HG02943 (cell line): ENCODE data around the gene GTF2F1.
"Not testable (repeated sequence)": the region's sequence is repeated elsewhere in the genome, so short reads cannot be mapped to it uniquely, and the experiment has no call there.

Experiments
- ATAC-seq: cut with Tn5 transposase; IDR thresholded peaks from one replicate; pipeline ENCODE4 v1.9.1; 2021; ENCODE audit warnings: mild to moderate bottlenecking, low read depth, moderate library complexity; ENCODE audit not compliant: unreplicated experiment

The GTF2F1 gene

GRCh38 chr19:6392221-6393073, 517 bp downstream of the GTF2F1 start:
- ATAC-seq, result no peak

DNA sequence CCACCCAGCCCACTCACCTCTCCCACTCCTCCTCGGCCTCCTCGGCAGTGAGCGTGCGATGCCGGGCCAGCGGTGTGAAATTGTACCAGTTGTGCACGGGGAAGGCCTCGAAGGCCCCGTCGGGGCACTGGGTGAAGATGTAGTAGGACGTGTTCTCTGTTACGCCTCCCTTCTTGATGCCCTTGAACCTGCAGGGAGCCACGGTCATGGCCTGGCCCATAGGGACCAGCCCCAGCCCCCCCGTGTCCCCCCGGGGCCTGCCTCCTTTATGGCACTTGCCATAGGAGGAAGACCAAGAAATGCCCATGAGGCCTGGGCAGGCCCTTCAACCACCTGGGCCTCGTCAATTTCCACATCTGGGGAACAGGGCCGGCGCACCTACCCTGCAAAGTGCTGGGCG, 5.6 kb downstream of the GTF2F1 start:
- no peak for ATAC-seq

DNA sequence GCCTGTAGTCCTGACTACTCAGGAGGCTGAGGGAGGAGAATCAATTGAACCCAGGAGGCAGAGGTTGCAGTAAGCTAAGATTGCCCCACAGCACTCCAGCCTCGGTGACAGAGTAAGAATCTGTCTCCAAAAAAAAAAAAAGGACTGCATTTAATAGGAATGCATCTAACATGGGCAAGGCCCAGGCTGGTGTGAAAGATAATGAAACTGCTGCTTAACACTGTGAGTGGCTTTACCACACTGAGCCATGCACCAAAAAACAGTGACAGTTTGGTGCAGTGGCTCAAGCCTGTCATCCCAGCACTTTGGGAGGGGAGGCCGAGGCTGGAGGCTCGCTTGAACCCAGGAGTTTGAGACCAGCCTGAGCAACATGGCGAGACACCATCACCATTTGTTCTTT, 8.6 kb downstream of the GTF2F1 start:
- ATAC-seq, result no peak

- ATAC-seq, result no peak
Measured at GRCh38 chr19:6383188-6383587, 9.8 kb downstream of the GTF2F1 start.

DNA sequence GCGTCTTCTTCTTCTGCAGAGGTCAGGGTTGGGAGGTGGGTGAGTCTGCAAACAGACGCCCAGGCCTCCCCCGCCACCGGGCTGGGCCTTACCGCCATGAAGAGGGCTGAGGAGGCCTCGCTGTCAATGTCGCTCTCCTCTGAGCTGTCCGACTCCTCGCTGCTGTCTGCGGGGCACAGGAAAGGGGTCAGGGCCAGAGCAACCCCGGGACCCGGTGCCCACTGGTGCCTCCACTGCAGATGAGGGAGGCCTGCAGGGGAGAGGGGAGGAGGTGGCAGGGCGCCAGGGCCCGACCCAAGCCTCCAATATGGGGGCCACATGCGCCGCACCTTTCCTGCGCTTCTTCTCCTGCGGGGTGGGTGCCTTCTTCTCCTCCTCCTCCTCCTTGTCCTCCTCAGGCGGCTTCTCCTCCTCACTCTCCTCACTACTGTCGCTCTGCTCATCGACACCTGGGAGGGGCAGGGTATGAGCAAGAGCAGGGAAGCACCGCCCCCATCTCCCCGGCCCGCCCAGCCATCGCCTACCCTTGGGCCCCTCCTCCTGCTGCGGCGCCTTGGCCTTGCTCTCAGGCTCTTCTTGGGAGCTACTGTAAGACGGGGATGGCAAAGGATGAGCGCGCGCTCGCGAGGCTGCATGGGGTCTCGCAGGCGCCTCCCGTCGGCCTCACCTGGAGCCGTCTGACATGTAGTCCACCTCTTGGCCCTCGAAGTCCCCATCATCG, 11.8 kb downstream of the GTF2F1 start:
- ATAC-seq, result no peak

- ATAC-seq, result no peak
Measured at GRCh38 chr19:6379744-6380143, 13.2 kb downstream of the GTF2F1 start.

GRCh38 chr19:6378486-6378885, 14.5 kb downstream of the GTF2F1 start:
- no peak for ATAC-seq

DNA sequence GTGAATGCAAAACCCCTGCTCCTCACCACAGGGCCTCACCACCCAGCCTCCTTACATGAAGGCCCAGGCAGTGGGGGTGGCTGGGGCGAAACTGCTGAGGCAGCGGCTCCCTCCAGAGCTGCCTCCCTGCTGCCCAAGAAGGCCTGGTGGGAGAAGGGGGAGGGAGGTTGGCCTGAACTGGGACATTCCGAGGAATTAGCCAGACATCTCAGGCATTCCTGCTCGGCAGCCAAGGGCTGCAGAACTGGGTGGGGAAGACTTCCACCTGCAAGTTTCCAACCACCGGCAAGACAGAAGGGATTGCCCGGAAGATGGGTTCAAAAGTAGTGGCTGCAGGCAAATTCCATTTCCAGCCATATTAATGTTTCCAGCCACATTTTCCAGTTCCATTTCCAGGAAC, 14.9 kb downstream of the GTF2F1 start:
- ATAC-seq, result no peak

DNA sequence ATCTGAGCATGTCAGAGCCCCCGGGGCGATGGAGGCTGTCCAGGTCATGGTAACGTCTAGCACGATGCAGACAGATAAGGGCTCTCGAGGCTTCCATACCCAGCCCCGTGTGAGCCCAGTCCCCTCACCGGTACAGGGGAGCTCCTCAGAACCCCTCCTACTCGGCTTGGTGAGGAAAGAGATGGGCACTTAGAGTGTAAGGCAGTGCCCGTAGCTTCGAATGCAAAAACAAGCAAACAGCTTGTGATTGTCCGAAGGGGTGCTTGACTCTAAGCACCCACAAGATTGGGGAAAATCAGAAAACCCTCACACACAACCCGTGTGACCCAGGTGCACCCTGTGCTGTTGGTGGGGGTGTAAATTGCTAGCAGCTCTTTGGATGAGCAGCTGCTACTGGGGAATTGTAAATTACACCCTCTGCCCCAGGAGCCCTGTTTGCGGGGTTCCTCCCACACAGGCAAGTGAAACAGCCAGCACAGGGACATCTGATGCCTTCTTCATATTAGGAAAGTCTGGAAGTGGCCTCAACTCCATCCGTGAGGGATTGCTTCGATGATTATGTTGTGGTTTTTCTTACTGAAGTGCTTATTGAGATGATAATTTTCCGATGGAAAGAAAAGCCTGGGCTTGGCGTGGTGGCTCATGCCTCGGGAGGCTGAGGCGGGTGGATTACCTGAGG, 16.3 kb downstream of the GTF2F1 start:
- ATAC-seq, result no peak

- ATAC-seq, result no peak
Measured at GRCh38 chr19:6375411-6376010, 17.5 kb downstream of the GTF2F1 start, which contains the start of gene PSPN. Gene PSPN (minus strand): TSS chr19:6375933. CDS start chr19:6375849, 84 bp downstream.

GRCh38 chr19:6374711-6375410, 18.1 kb downstream of the GTF2F1 start:
- ATAC-seq, result no peak

DNA sequence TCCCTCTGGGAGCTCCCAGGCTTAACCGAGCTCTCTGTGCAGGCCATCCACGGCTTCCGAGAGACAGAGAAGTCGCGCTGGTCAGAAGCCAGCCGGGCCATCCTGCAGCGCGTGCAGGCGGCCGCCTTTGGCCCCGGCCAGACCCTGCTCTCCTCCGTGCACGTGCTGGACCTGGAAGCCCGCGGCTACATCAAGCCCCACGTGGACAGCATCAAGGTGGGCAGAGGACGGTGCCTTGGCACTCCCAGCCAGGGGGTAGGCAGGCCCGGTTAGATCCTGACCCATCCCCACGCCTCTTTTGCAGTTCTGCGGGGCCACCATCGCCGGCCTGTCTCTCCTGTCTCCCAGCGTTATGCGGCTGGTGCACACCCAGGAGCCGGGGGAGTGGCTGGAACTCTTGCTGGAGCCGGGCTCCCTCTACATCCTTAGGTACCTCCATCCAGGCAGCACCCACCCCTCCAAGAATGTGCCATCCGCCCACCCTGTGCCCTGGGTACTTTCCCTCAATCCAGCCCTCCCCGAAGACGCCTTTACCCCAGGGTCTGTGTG, 18.7 kb downstream of the GTF2F1 start:
- no peak for ATAC-seq

- ATAC-seq, result no peak
Measured at GRCh38 chr19:6373813-6374108, 19.2 kb downstream of the GTF2F1 start.

GRCh38 chr19:6373096-6373812, 19.7 kb downstream of the GTF2F1 start:
- ATAC-seq, result peak; percentile 41

GRCh38 chr19:6372594-6373095, 20.3 kb downstream of the GTF2F1 start, which contains the start of gene ALKBH7:
Gene ALKBH7 (plus strand): TSS chr19:6372794. CDS start chr19:6372821, 27 bp downstream.
- ATAC-seq, result peak; percentile 75

DNA sequence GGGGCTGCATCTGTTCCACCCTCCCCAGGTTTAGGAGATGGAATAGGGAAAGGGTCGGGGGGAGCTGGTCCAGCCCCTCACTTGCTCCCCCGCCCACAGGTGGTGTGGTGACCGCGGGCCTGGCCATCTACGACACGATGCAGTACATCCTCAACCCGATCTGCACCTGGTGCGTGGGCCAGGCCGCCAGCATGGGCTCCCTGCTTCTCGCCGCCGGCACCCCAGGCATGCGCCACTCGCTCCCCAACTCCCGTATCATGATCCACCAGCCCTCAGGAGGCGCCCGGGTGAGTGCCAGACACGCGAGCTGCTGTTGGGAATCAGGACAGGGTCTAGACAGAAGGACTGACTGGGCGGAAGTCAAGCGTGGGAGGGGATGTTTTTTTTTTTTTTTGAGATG, 28.6 kb downstream of the GTF2F1 start:
- ATAC-seq, result no peak

DNA sequence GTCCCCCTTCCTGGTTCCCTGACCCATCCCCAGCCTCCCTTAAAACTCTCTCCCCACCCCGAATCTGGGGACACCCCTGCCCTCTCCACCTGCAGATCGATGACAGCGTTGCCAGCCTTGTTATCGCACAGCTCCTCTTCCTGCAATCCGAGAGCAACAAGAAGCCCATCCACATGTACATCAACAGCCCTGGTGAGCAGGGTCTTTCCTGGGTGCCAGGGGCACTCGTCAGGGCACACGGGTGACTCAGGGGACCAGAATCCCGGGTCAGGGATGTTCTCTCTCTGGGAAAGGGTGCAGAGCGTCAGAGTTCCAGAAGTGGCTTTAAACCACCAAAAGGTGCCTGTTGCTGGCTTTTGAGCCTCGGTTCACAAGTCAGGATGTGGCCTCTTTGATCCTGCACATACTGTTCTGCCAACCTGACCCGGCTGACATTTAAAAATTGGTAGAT, 30.6 kb downstream of the GTF2F1 start:
- no peak for ATAC-seq

GRCh38 chr19:6362027-6362350, 31.0 kb downstream of the GTF2F1 start:
- ATAC-seq, result no peak

DNA sequence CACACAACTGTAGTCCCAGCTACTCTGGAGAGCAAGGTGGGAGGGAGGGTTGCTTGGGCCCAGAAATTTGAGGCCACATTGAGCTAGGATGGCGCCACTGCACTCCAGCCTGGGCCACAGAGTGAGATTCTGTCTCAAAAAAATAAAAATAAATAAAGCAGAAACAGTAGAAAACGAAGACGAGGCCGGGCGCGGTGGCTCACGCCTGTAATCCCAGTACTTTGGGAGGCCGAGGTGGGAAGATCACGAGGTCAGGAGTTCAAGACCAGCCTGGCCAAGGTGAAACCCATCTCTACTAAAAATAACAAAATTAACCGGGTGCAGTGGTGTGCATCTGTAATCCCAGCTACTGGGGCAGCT, 32.1 kb downstream of the GTF2F1 start:
- ATAC-seq, result not testable (repeated sequence)
